ENCODE data around the gene HEXIM2. TPM values are rescaled to one million over a fixed set of nuclear protein-coding genes. Genes with fewer than 3 reads are reported as not detected.

Gene HEXIM2, protein sequence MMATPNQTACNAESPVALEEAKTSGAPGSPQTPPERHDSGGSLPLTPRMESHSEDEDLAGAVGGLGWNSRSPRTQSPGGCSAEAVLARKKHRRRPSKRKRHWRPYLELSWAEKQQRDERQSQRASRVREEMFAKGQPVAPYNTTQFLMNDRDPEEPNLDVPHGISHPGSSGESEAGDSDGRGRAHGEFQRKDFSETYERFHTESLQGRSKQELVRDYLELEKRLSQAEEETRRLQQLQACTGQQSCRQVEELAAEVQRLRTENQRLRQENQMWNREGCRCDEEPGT
- 13.5 TPM for total RNA-seq (2021; ENCODE audit: unreplicated experiment)
- polyA plus RNA-seq (2012) = 14.1 and 18.1 TPM in 2 replicates
- Bru-seq, nascent RNA = percentile 51 among the genes with signal in this experiment
- percentile 37 among the genes with signal in this experiment for BruChase-seq, experiment 1, labeled RNA remaining after a 6-hour chase
- percentile 48 among the genes with signal in this experiment for BruChase-seq, experiment 2, labeled RNA remaining after a 2-hour chase
- long read RNA-seq, transcript HEXIM2-207 (3 exons, 1,246 nt) = major isoform, 10 of 17 reads
- long read RNA-seq, partial matches to known transcripts = 2 of 17 reads
- long read RNA-seq, other reads (novel, unspliced or antisense) = 0 of 17 reads

DNA sequence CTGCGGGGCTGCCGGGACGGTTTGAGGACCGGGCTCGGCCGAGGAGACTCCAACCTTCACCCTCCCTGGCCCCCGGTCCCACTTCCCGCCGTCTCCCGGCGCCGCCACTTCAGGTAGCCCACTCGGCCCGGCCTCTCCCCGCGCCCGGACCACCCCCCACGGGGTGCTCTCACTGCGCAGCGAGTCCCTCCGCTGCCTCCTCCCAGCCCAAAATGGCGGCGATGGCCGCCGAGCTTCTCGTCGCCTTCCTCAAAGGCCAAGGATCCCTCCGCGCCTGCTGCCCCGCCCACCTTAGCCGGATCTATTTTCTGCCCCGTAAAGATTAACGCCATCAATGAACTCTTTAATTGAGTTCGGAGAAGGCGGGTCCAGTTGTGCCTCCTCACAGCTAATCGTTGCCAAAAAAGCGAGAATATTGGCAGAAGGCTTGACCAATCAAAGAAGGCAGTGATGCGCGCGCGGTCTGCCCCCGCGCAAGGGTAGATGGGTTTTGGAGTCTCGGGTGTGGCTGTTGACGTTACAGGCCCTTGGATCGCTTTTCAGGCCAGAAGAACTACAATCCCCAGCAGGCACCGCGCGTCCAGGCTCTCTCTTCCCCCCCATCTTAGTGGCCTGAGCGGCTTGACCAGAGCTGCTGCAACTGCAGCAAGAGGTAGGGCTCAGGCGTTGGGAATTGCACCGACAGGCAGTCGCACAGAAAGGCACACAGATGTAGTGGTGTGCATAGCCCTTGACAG lies at the start of gene HEXIM2:
TSS of gene HEXIM2 (plus strand) at position 588 of the 737 bp plus-strand sequence. CDS start 919 bp downstream, outside the sequence.
- Histone ChIP-seq H3K27ac (ENCODE audit: low read depth, low read length) (peak within 1 kb of the TSS; percentile 89), H3K4me3 (replicated peaks in 1 of 2; ENCODE audit: low read depth in 1 of 2, low read length in 2 of 2) (peak within 1 kb of the TSS; percentile 89 to 97), H2AFZ (ENCODE audit: low read depth, low read length, poor library complexity, severe bottlenecking) (no peak within 1 kb of the TSS), H3K9ac (ENCODE audit: low read length) (peak within 1 kb of the TSS; percentile 99), H3K79me2 (ENCODE audit: insufficient read depth, low read length) (peaks cover 29% of the 10 kb centered on the region), H3K4me2 (ENCODE audit: low read length) (peak within 1 kb of the TSS; percentile 92), H3K9me3 (ENCODE audit: control insufficient read depth in 1 of 2, insufficient read depth in 1 of 2, low read depth in 1 of 2, low read length in 2 of 2) (no peaks in the 10 kb centered on the region), H3K9me2 (ENCODE audit: insufficient read depth) (no peaks in the 10 kb centered on the region), H4K20me1 (ENCODE audit: insufficient read depth) (no peaks in the 10 kb centered on the region), H3K27me3 (ENCODE audit: insufficient read depth, low read length) (no peaks in the 10 kb centered on the region), H3K36me3 (ENCODE audit: control insufficient read depth in 1 of 2, insufficient read depth in 2 of 2, low read length in 2 of 2) (no peaks in the 10 kb centered on the region), H3K4me1 (ENCODE audit: control insufficient read depth in 1 of 2, insufficient read depth in 2 of 2, low read length in 2 of 2) (peaks cover 23 to 35% of the 10 kb centered on the region in 2 experiments)
- CTCF ChIA-PET = interaction anchor here (0.7 to 2.4 kb wide), 6 partner anchors 10 to 70 kb away, joined by 3 to 25 read pairs (median 12); partner anchors contain the start of genes ACBD4 and HEXIM1
- BruUV-seq (replicated peaks) = no TSS peak
- ATAC-seq (peak; percentile 93), DNase-seq (ENCODE audit: low read depth, low spot score) (peak; percentile 100)
- intact Hi-C loops (cut with micrococcal nuclease) = loop anchor here (1.0 kb wide), 1 partner anchor 12 kb away; no protein-coding TSS in a partner anchor
- POLR2A ChIA-PET = interaction anchor here (0.8 to 7.0 kb wide), 9 partner anchors 11 to 264 kb away, joined by 3 to 258 read pairs (median 8); partner anchors contain the start of gene HEXIM1
- RAD21 ChIA-PET (ENCODE audit: low non-redundant PET in 1 of 2, low total read pairs in 2 of 2, uncharacterized antibody in 2 of 2, unreplicated experiment in 2 of 2) = interaction anchor here (0.8 to 2.1 kb wide), 6 partner anchors 11 to 36 kb away, joined by 3 to 6 read pairs (median 5); partner anchors contain the start of gene HEXIM1 (in 1 of the 2)
- TF ChIP-seq YY1 (IDR thresholded peaks at IDR 0.05; ENCODE audit: extremely low read depth, insufficient replicate concordance, low read depth, low read length) (peak; percentile 99), JUND (IDR thresholded peaks at IDR 0.05) (no peak; the same call in 1 of the 2 replicates), ZNF274 (IDR thresholded peaks at IDR 0.05; ENCODE audit: low read depth, low read length) (no peak), ELF1 (IDR thresholded peaks at IDR 0.05; ENCODE audit: borderline replicate concordance, low read depth) (no peak; the same call in 1 of the 2 replicates), POLR2AphosphoS5 (IDR thresholded peaks at IDR 0.05; ENCODE audit: low read depth, low read length) (peak; percentile 73), SP1 (IDR thresholded peaks at IDR 0.05; ENCODE audit: low read depth) (peak; percentile 99), CEBPB (IDR thresholded peaks at IDR 0.05; ENCODE audit: low read depth) (no peak), EZH2phosphoT487 (IDR thresholded peaks at IDR 0.05; ENCODE audit: borderline replicate concordance) (no peak)
- TF ChIP-seq, protein P1, sequence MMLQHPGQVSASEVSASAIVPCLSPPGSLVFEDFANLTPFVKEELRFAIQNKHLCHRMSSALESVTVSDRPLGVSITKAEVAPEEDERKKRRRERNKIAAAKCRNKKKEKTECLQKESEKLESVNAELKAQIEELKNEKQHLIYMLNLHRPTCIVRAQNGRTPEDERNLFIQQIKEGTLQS (IDR thresholded peaks at IDR 0.05) = no peak
- TF ChIP-seq, protein P2, sequence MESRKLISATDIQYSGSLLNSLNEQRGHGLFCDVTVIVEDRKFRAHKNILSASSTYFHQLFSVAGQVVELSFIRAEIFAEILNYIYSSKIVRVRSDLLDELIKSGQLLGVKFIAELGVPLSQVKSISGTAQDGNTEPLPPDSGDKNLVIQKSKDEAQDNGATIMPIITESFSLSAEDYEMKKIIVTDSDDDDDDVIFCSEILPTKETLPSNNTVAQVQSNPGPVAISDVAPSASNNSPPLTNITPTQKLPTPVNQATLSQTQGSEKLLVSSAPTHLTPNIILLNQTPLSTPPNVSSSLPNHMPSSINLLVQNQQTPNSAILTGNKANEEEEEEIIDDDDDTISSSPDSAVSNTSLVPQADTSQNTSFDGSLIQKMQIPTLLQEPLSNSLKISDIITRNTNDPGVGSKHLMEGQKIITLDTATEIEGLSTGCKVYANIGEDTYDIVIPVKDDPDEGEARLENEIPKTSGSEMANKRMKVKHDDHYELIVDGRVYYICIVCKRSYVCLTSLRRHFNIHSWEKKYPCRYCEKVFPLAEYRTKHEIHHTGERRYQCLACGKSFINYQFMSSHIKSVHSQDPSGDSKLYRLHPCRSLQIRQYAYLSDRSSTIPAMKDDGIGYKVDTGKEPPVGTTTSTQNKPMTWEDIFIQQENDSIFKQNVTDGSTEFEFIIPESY (IDR thresholded peaks at IDR 0.05; ENCODE audit: extremely low read depth, insufficient replicate concordance, low read length) = peak; percentile 28
- TF ChIP-seq, protein P3, sequence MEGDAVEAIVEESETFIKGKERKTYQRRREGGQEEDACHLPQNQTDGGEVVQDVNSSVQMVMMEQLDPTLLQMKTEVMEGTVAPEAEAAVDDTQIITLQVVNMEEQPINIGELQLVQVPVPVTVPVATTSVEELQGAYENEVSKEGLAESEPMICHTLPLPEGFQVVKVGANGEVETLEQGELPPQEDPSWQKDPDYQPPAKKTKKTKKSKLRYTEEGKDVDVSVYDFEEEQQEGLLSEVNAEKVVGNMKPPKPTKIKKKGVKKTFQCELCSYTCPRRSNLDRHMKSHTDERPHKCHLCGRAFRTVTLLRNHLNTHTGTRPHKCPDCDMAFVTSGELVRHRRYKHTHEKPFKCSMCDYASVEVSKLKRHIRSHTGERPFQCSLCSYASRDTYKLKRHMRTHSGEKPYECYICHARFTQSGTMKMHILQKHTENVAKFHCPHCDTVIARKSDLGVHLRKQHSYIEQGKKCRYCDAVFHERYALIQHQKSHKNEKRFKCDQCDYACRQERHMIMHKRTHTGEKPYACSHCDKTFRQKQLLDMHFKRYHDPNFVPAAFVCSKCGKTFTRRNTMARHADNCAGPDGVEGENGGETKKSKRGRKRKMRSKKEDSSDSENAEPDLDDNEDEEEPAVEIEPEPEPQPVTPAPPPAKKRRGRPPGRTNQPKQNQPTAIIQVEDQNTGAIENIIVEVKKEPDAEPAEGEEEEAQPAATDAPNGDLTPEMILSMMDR (IDR thresholded peaks at IDR 0.05 in 2 of 3, conservative IDR thresholded peaks at IDR 0.05 in 1 of 3; ENCODE audit: borderline replicate concordance in 1 of 3, insufficient read depth in 1 of 3, low read depth in 2 of 3, low read length in 2 of 3) = no peak
- TF ChIP-seq, protein P4, sequence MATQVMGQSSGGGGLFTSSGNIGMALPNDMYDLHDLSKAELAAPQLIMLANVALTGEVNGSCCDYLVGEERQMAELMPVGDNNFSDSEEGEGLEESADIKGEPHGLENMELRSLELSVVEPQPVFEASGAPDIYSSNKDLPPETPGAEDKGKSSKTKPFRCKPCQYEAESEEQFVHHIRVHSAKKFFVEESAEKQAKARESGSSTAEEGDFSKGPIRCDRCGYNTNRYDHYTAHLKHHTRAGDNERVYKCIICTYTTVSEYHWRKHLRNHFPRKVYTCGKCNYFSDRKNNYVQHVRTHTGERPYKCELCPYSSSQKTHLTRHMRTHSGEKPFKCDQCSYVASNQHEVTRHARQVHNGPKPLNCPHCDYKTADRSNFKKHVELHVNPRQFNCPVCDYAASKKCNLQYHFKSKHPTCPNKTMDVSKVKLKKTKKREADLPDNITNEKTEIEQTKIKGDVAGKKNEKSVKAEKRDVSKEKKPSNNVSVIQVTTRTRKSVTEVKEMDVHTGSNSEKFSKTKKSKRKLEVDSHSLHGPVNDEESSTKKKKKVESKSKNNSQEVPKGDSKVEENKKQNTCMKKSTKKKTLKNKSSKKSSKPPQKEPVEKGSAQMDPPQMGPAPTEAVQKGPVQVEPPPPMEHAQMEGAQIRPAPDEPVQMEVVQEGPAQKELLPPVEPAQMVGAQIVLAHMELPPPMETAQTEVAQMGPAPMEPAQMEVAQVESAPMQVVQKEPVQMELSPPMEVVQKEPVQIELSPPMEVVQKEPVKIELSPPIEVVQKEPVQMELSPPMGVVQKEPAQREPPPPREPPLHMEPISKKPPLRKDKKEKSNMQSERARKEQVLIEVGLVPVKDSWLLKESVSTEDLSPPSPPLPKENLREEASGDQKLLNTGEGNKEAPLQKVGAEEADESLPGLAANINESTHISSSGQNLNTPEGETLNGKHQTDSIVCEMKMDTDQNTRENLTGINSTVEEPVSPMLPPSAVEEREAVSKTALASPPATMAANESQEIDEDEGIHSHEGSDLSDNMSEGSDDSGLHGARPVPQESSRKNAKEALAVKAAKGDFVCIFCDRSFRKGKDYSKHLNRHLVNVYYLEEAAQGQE (IDR thresholded peaks at IDR 0.05; ENCODE audit: low read depth) = no peak
- TF ChIP-seq, protein P5, sequence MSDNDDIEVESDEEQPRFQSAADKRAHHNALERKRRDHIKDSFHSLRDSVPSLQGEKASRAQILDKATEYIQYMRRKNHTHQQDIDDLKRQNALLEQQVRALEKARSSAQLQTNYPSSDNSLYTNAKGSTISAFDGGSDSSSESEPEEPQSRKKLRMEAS (IDR thresholded peaks at IDR 0.05) = 0 out of 2 replicates have a peak, but pooled peaks have one; percentile 25

Data from HCT116 (cell line).